Measurements from ENCODE around the gene FBXO24. TPM values are rescaled to one million over a fixed set of nuclear protein-coding genes. Genes with fewer than 3 reads are reported as not detected.

Gene FBXO24
- total RNA-seq, 1 donor from 2014 or later, result 0.49 TPM

DNA sequence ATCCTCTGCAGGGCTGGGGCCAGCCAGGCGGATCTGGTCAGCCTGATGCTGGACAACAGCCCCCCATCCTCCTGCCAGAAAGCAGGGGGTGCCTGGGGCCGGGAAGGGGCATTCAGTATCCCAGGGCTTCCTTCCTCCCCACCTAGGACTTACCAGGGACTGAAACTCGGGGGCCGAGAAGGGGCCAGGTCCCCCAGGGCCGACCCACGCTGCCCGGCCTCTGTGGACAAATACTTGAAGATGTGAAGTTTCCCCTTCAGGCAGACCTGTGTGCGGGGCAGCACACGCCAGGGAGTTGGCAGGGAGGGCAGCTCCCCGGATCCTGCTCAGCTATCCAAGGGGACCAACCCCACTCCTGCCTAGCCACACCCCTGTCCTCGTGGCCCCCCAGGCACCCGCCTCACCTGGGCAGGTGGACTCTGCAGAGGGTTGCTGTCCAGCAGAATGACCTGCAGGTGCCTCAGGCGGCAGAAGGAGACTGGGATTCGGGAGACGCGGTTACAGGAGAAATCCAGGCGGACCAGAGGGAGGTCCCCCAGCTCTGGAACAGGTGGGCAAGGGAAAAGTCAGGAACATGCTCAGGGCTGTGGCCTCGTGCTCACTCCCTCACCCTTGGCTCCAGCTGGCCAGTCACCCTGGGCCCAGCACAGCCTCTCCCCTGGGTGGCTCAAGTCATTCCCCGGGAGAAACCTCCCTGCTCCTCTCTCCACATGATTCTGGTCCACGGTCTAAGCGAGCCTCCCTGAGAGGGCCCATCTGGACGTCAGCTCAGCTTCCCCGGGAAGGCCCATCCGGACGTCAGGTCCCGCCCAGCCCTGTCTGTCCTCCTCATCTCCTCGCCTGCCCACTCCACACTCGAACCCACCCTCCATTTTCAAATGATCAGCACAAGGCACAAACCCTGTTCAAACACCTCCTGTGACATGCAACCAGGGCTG lies 7.6 kb upstream of the FBXO24 start:
- H3K9me3 Mint-ChIP-seq (ENCODE audit: unreplicated experiment), result peaks cover 3% of the 10 kb centered on the region
- H3K27me3 Mint-ChIP-seq (ENCODE audit: unreplicated experiment), result peaks cover 7% of the 10 kb centered on the region
- H3K27ac Mint-ChIP-seq (ENCODE audit: unreplicated experiment), result no peak overlapping the region
- no peak for DNase-seq
- no peak overlapping the region for H3K4me3 Mint-ChIP-seq (ENCODE audit: unreplicated experiment)
- H3K4me1 Mint-ChIP-seq (ENCODE audit: low read depth, unreplicated experiment), result peaks cover 11% of the 10 kb centered on the region
- no peaks in the 10 kb centered on the region for H3K36me3 Mint-ChIP-seq (ENCODE audit: unreplicated experiment)
- TF ChIP-seq, protein P1, sequence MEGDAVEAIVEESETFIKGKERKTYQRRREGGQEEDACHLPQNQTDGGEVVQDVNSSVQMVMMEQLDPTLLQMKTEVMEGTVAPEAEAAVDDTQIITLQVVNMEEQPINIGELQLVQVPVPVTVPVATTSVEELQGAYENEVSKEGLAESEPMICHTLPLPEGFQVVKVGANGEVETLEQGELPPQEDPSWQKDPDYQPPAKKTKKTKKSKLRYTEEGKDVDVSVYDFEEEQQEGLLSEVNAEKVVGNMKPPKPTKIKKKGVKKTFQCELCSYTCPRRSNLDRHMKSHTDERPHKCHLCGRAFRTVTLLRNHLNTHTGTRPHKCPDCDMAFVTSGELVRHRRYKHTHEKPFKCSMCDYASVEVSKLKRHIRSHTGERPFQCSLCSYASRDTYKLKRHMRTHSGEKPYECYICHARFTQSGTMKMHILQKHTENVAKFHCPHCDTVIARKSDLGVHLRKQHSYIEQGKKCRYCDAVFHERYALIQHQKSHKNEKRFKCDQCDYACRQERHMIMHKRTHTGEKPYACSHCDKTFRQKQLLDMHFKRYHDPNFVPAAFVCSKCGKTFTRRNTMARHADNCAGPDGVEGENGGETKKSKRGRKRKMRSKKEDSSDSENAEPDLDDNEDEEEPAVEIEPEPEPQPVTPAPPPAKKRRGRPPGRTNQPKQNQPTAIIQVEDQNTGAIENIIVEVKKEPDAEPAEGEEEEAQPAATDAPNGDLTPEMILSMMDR (IDR thresholded peaks at IDR 0.05; ENCODE audit: partially characterized antibody, unreplicated experiment), result no peak

GRCh38 chr7:100580466-100581283 lies 5.5 kb upstream of the FBXO24 start:
- Mint-ChIP-seq H3K27ac (ENCODE audit: unreplicated experiment) (no peak overlapping the region), H3K4me1 (ENCODE audit: low read depth, unreplicated experiment) (peaks cover 17% of the 10 kb centered on the region), H3K9me3 (ENCODE audit: unreplicated experiment) (peaks cover 7% of the 10 kb centered on the region), H3K27me3 (ENCODE audit: unreplicated experiment) (peaks cover 16% of the 10 kb centered on the region), H3K36me3 (ENCODE audit: unreplicated experiment) (no peaks in the 10 kb centered on the region), H3K4me3 (ENCODE audit: unreplicated experiment) (peak overlapping the region; percentile 15)
- TF ChIP-seq, protein P1 (IDR thresholded peaks at IDR 0.05; ENCODE audit: partially characterized antibody, unreplicated experiment), result no peak
- DNase-seq, result no peak

DNA sequence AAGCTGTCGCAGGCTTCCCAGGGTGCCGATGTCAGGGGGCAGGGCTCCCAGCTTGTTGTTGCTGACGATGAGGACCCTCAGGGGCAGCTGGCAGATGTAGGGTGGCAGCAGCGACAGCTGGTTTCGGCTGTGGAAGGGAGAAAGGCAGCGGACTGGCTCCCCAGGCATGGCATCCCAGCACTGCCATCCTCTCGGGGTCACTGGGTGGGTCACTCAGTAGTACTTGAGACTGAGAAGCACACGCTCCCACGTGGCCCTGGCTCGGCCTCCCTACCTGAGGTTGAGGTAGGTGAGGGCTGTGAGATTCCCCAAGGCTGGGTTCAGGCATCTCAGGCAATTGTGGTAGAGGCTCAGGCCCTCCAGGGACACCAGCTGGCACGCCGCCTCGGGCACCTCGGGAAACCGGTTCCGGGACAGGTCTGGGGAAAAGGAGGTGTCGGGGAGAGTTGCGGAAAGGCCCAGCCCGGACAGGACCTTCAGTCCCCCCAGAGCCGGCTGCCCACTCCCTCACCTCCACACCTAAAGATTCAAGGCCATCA lies 4.0 kb upstream of the FBXO24 start:
- H3K27me3 Mint-ChIP-seq (ENCODE audit: unreplicated experiment), result peaks cover 13% of the 10 kb centered on the region
- TF ChIP-seq, protein P1 (IDR thresholded peaks at IDR 0.05; ENCODE audit: partially characterized antibody, unreplicated experiment), result no peak
- no peak overlapping the region for H3K27ac Mint-ChIP-seq (ENCODE audit: unreplicated experiment)
- peaks cover 17% of the 10 kb centered on the region for H3K4me1 Mint-ChIP-seq (ENCODE audit: low read depth, unreplicated experiment)
- no peak for DNase-seq
- H3K36me3 Mint-ChIP-seq (ENCODE audit: unreplicated experiment), result no peaks in the 10 kb centered on the region
- peak overlapping the region; percentile 64 for H3K4me3 Mint-ChIP-seq (ENCODE audit: unreplicated experiment)
- peaks cover 10% of the 10 kb centered on the region for H3K9me3 Mint-ChIP-seq (ENCODE audit: unreplicated experiment)

GRCh38 chr7:100582650-100583049 lies 3.5 kb upstream of the FBXO24 start:
- Mint-ChIP-seq H3K4me1 (ENCODE audit: low read depth, unreplicated experiment) (peaks cover 17% of the 10 kb centered on the region), H3K27me3 (ENCODE audit: unreplicated experiment) (peaks cover 13% of the 10 kb centered on the region), H3K9me3 (ENCODE audit: unreplicated experiment) (peaks cover 10% of the 10 kb centered on the region), H3K36me3 (ENCODE audit: unreplicated experiment) (no peaks in the 10 kb centered on the region), H3K4me3 (ENCODE audit: unreplicated experiment) (peak overlapping the region; percentile 64), H3K27ac (ENCODE audit: unreplicated experiment) (peak overlapping the region; percentile 66)
- DNase-seq, result no peak
- TF ChIP-seq, protein P1 (IDR thresholded peaks at IDR 0.05; ENCODE audit: partially characterized antibody, unreplicated experiment), result no peak

Data from glutamatergic neuron (in vitro differentiated cells).